Activated naive CD8-positive, alpha-beta T cell treated with anti-CD3 and anti-CD28 coated beads, Interleukin-2, amount 10 ng/mL, durations not matched to agents 7 days and 5 days (primary cell): ENCODE data around the gene MYL5. TPM values are rescaled to one million over a fixed set of nuclear protein-coding genes. Genes with fewer than 3 reads are reported as not detected.
A peak's percentile ranks its signal among the peaks of the same experiment; 100 is the strongest.

Experiments
- ATAC-seq: fragments of 150-1000 bp; cut with Tn5 transposase; one replicate; pipeline ENCODE4 v1.10.0; 2021; ENCODE audit warnings: low read depth, moderate library complexity
- POLR2A ChIA-PET: fragments of 350-600 bp; sonication (Branson Sonifier 250); formaldehyde crosslinking; loops from one replicate; lab custom pipeline; 2021; ENCODE audit warnings: antibody characterized with exemption; lab: Charles Lee
- DNase-seq: peaks from one replicate; pipeline ENCODE4 v3.0.0; 2021
- H3K27ac Mint-ChIP-seq: one replicate; pipeline ENCODE4 v1.8.0; 2022; ENCODE audit warnings: mild to moderate bottlenecking, mixed read lengths
- H3K27me3 Mint-ChIP-seq: one replicate; pipeline ENCODE4 v1.8.0; 2022; ENCODE audit warnings: mild to moderate bottlenecking, moderate library complexity, mixed read lengths
- H3K36me3 Mint-ChIP-seq: one replicate; pipeline ENCODE4 v1.8.0; 2021; ENCODE audit warnings: mild to moderate bottlenecking, mixed read lengths
- H3K4me1 Mint-ChIP-seq: one replicate; pipeline ENCODE4 v1.8.0; 2021; ENCODE audit warnings: mixed read lengths
- H3K4me3 Mint-ChIP-seq: one replicate; pipeline ENCODE4 v1.8.0; 2022; ENCODE audit warnings: mild to moderate bottlenecking, moderate library complexity, mixed read lengths
- H3K9me3 Mint-ChIP-seq: one replicate; pipeline ENCODE4 v1.8.0; 2021; ENCODE audit warnings: mixed read lengths
- total RNA-seq, 2 experiments: library from RNA; stranded (reverse); gene quantifications; one replicate each; pipeline ENCODE4 v1.2.3, GENCODE V29; 2021

The MYL5 gene
- total RNA-seq, 2 experiments from 2014 or later, result 20.0 to 21.5 TPM

DNA sequence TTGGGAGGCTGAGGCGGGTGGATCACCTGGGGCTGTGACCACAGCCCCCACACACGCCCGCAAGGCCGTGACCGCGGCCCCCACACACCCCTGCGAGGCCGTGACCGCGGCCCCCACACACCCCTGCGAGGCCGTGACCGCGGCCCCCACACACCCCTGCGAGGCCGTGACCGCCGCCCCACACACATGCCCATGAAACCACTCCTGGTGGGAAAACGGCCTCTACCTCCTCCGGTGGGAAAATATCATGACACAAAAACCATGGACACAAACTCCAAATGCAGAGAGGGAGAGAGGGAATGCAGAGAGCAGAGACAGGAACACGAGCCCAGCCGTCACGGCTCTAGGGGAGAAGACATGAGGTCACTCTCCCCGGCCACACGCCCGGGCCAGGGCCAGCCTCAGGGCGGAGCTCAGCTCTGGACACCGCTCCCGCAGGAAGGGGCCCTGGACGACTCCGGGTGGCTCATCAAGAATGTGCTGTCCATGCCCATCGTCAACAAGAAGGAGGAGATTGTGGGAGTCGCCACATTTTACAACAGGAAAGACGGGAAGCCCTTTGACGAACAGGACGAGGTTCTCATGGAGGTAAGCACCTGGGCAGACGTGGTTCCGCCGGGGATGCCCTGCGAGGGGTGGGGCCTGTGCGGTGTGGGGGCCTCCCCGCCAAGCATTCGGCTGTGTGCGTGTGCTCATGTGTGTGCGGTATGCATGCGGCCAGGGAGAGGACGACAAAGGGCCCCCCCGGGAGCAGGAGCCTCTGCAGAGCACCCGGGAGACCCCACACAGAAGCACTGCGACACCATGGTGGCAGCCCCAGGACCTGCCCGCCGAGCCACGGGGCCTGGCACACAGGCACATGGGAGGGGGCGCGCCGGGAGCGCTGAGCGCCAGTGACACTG lies 17.7 kb upstream of the MYL5 start:
- peaks cover 5% of the 10 kb centered on the region for H3K9me3 Mint-ChIP-seq
- H3K27ac Mint-ChIP-seq, result no peak overlapping the region
- H3K27me3 Mint-ChIP-seq, result no peaks in the 10 kb centered on the region
- no peaks in the 10 kb centered on the region for H3K4me1 Mint-ChIP-seq
- H3K4me3 Mint-ChIP-seq, result no peak overlapping the region
- POLR2A ChIA-PET, result no interaction called here
- DNase-seq (no peak), ATAC-seq (no peak)
- peaks cover 16% of the 10 kb centered on the region for H3K36me3 Mint-ChIP-seq

DNA sequence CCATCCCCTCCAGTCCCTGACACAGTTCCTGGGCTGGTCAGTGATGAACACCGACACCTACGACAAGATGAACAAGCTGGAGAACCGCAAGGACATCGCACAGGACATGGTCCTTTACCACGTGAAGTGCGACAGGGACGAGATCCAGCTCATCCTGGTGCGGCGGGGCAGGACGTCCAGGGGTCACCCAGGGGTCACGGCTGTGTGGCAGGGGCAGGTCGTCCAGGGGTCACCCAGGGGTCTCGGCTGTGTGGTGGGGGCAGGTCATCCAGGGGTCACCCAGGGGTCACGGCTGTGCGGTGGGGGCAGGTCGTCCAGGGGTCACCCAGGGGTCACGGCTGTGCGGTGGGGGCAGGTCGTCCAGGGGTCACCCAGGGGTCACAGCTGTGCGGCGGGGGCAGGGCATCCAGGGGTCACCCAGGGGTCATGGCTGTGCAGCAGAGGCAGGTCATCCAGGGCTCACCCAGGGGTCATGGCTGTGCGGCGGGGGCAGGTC lies 17.0 kb upstream of the MYL5 start:
- ATAC-seq, result no peak
- POLR2A ChIA-PET, result no interaction called here
- no peak overlapping the region for H3K4me3 Mint-ChIP-seq
- H3K27ac Mint-ChIP-seq, result no peak overlapping the region
- H3K9me3 Mint-ChIP-seq, result peaks cover 5% of the 10 kb centered on the region
- H3K27me3 Mint-ChIP-seq, result no peaks in the 10 kb centered on the region
- H3K36me3 Mint-ChIP-seq, result peaks cover 18% of the 10 kb centered on the region
- DNase-seq, result no peak
- no peaks in the 10 kb centered on the region for H3K4me1 Mint-ChIP-seq

DNA sequence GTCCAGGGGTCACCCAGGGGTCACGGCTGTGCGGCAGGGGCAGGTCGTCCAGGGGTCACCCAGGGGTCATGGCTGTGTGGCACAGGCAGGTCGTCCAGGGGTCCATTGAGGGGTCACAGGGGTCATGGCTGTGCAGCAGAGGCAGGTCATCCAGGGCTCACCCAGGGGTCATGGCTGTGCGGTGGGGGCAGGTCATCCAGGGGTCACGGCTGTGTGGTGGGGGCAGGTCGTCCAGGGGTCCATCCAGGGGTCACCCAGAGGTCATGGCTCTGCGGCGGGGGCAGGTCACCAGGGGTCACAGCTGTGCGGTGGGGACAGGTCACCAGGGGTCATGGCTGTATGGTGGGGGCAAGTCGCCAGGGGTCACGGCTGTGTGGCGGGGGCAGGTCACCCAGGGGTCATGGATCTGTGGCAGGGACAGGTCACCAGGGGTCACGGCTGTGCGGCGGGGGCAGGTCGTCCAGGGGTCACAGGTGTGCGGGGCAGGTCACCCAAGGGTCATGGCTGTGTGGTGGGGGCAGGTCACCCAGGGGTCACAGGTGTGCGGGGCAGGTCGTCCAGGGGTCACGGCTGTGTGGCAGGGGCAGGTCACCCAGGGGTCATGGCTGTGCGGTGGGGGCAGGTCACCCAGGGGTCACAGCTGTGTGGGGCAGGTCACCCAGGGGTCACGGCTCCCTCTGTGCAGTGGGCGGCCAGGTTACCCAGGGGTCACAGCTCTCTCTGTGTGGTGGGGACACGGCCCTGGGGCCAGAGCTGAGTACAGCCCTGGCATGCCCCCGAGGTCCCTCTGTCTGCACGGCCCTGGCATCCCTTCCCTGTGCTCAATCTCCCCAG lies 16.3 kb upstream of the MYL5 start:
- POLR2A ChIA-PET, result no interaction called here
- ATAC-seq, result no peak
- Mint-ChIP-seq H3K27me3 (no peaks in the 10 kb centered on the region), H3K9me3 (peaks cover 5% of the 10 kb centered on the region), H3K4me1 (no peaks in the 10 kb centered on the region), H3K27ac (no peak overlapping the region), H3K4me3 (no peak overlapping the region), H3K36me3 (peaks cover 18% of the 10 kb centered on the region)
- DNase-seq, result no peak

DNA sequence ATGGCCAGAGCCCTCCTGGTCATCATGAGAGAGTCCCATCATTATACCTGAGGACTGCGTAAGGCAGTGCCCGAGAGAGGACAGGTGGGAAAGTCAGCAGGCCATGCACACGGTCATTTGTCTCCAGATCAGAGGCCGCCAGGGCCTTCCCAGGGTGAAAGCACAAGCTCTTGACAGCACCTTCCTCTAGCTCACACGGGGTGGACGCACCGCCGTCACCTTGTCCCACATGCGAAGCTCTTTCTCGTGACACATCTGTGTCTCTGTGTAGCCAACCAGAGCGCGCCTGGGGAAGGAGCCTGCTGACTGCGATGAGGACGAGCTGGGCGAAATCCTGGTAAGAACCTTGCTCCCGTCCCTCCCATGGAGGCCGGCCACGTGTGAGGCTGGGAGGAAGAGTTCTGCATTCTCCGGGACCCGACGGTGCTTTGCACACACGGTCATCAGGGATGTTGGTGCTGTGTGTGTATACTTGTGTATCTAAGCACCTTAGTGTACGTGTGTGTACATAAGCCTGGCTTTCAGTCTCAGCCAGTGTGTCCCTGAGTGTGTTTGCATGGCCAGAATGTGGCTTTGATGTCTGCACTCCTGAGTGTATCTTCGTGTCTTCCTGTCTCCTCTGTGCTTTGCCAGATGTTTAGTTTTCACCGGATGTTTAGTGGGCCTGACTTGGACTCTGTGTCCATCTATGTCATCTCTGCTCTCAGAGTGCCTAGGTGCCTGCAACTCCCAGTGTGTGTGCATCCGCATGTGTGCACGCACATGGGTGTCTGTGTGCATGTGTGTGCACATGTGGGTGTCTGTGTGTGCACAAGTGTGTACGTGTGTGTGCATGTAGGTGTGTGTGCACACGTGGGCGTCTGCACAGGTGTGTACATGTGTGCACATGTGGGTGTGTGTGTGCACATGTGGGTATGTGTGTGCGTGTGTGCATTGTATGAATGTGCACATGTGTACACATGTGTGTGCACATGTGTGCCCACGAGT lies 15.4 kb upstream of the MYL5 start:
- Mint-ChIP-seq H3K27ac (peak overlapping the region; percentile 60), H3K36me3 (peaks cover 18% of the 10 kb centered on the region), H3K27me3 (no peaks in the 10 kb centered on the region), H3K9me3 (peaks cover 5% of the 10 kb centered on the region), H3K4me3 (no peak overlapping the region), H3K4me1 (no peaks in the 10 kb centered on the region)
- POLR2A ChIA-PET, result no interaction called here
- DNase-seq (no peak), ATAC-seq (no peak)

DNA sequence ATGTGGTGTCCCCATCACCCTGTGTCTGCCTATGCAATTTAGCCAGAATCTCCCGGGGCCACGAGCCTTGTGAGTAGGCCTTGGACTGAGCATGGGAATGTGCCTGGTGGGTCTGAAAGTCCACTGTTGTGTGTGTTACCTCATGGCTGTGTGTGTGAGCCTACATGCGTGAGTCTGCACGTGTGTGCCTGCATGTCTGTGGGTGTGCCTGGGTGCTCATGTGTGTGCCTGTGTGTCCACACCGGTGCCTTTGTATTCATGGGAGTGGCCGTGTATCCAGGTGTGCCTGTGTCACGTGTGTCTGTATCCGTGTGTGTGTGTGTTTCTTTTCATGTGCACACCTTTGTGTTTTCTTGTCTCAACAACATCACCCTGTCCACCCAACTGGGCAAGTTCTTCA lies 14.5 kb upstream of the MYL5 start:
- POLR2A ChIA-PET, result interaction anchor here (1.7 kb wide), 1 partner anchor 14 kb away, joined by 4 read pairs; the partner anchor contains the start of genes ATP5ME and MYL5
- H3K4me3 Mint-ChIP-seq, result no peak overlapping the region
- H3K36me3 Mint-ChIP-seq, result peaks cover 19% of the 10 kb centered on the region

DNA sequence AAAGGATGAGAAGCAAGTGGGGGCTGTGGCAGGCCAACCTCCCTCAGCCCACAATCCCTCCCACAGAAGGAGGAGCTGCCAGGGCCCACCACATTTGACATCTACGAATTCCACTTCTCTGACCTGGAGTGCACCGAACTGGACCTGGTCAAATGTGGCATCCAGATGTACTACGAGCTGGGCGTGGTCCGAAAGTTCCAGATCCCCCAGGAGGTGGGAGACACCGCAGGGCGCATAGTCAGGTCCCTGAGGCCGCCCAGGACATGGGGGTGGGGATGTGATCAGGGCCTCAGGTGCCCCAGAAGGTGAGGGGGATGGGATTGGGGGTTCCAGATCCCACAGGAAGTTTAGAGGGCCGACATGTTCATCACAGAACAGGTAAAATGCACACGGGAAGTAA lies 13.9 kb upstream of the MYL5 start:
- H3K27me3 Mint-ChIP-seq, result no peaks in the 10 kb centered on the region
- ATAC-seq (no peak), DNase-seq (no peak)
- H3K27ac Mint-ChIP-seq, result no peak overlapping the region
- POLR2A ChIA-PET, result interaction anchor here (1.7 kb wide), 1 partner anchor 14 kb away, joined by 4 read pairs; the partner anchor contains the start of genes ATP5ME and MYL5
- peaks cover 19% of the 10 kb centered on the region for H3K36me3 Mint-ChIP-seq
- H3K9me3 Mint-ChIP-seq, result peaks cover 5% of the 10 kb centered on the region
- no peak overlapping the region for H3K4me3 Mint-ChIP-seq
- H3K4me1 Mint-ChIP-seq, result peaks cover 6% of the 10 kb centered on the region

More for the DNA sequence above, 14.5 kb upstream of the MYL5 start:
- DNase-seq, result no peak
- ATAC-seq, result no peak
- H3K27ac Mint-ChIP-seq, result no peak overlapping the region
- peaks cover 3% of the 10 kb centered on the region for H3K4me1 Mint-ChIP-seq
- H3K27me3 Mint-ChIP-seq, result no peaks in the 10 kb centered on the region
- H3K9me3 Mint-ChIP-seq, result peaks cover 5% of the 10 kb centered on the region

DNA sequence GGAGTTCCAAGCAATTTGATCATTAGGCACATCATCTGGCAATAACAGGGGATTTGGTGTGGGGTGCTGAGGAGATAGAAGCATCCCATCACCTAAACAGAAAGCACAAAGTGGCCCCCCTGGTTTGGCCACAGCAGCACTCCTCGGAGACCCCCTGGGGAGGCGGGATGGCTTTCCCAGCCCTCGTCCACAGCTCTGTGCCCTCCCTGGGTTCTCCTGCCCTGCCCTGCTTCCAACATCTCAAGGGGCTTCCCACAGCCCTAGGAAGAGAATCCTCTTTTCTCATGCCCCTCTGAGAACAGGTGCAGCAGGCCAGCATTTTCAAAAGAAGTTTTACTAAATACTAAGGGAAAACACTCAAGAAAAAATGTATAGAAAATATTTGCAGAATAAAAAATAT lies 13.1 kb upstream of the MYL5 start:
- Mint-ChIP-seq H3K27me3 (no peaks in the 10 kb centered on the region), H3K9me3 (peaks cover 5% of the 10 kb centered on the region), H3K4me3 (no peak overlapping the region), H3K36me3 (peaks cover 19% of the 10 kb centered on the region), H3K27ac (no peak overlapping the region), H3K4me1 (peaks cover 6% of the 10 kb centered on the region)
- POLR2A ChIA-PET, result interaction anchor here (1.7 kb wide), 1 partner anchor 13 kb away, joined by 4 read pairs; the partner anchor contains the start of genes ATP5ME and MYL5
- DNase-seq, result no peak
- ATAC-seq, result no peak

DNA sequence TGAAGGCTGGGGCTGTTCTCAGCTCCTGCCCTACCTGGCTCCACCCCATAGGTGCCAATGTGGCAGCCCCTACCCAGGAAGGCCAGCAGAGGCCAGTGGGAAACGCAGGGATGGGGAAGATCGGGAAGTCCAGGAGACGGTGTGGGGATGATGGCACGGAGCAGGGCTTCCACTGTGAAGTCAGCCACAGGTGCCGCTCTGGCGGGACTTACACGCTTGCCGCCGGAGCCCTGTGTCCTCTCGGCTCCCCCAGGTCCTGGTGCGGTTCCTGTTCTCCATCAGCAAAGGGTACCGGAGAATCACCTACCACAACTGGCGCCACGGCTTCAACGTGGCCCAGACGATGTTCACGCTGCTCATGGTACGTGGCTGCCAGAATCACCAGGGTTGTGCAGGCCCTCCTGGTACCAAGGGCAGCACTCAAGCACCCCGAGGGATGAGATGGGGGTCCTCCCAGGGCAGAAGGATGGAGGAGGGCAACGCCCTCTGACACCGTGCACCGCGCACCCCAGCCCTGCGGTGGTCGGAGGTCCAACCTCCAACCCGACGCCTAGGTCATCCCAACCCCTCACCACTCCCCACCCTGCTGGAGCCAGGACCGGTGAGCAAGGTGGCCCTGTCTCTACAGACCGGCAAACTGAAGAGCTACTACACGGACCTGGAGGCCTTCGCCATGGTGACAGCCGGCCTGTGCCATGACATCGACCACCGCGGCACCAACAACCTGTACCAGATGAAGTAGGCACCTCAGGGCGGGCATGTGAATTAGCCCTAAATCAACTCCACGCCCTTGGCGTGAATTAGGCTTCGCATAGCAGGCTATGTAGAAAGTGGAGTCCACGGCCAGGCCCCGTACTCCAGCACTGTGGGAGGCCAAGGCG lies 12.2 kb upstream of the MYL5 start:
- Mint-ChIP-seq H3K4me3 (peak overlapping the region; percentile 35), H3K4me1 (peaks cover 6% of the 10 kb centered on the region), H3K27ac (no peak overlapping the region), H3K36me3 (peaks cover 19% of the 10 kb centered on the region), H3K9me3 (peaks cover 5% of the 10 kb centered on the region), H3K27me3 (no peaks in the 10 kb centered on the region)
- ATAC-seq, result no peak
- DNase-seq, result no peak
- POLR2A ChIA-PET, result interaction anchor here (1.1 to 4.2 kb wide), 4 partner anchors 12 to 187 kb away, joined by 4 to 59 read pairs (median 4); partner anchors contain the start of genes ATP5ME and MYL5

DNA sequence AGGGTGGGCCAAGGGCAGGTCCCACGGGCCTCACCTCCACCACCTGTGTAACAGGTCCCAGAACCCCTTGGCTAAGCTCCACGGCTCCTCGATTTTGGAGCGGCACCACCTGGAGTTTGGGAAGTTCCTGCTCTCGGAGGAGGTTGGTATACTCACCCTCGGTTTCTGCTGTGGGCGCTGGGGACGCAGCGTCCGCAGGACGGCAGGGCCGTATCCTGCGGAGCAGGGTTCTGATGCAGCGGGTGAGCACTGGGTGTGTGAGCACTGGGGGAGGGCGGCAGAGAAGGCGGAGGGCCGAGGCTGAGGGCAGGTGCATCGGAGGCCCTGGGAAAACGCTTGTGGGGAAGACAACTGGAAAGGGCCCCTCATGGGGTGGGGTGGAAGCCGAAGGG lies 11.3 kb upstream of the MYL5 start:
- Mint-ChIP-seq H3K27ac (peak overlapping the region; percentile 82), H3K9me3 (peaks cover 5% of the 10 kb centered on the region), H3K4me3 (peak overlapping the region; percentile 86), H3K4me1 (peaks cover 6% of the 10 kb centered on the region), H3K36me3 (peaks cover 19% of the 10 kb centered on the region), H3K27me3 (no peaks in the 10 kb centered on the region)
- POLR2A ChIA-PET, result interaction anchor here (1.1 to 4.2 kb wide), 3 partner anchors 11 to 188 kb away, joined by 4 to 59 read pairs (median 5); partner anchors contain the start of genes ATP5ME and MYL5
- no peak for DNase-seq
- peak; percentile 2 for ATAC-seq

DNA sequence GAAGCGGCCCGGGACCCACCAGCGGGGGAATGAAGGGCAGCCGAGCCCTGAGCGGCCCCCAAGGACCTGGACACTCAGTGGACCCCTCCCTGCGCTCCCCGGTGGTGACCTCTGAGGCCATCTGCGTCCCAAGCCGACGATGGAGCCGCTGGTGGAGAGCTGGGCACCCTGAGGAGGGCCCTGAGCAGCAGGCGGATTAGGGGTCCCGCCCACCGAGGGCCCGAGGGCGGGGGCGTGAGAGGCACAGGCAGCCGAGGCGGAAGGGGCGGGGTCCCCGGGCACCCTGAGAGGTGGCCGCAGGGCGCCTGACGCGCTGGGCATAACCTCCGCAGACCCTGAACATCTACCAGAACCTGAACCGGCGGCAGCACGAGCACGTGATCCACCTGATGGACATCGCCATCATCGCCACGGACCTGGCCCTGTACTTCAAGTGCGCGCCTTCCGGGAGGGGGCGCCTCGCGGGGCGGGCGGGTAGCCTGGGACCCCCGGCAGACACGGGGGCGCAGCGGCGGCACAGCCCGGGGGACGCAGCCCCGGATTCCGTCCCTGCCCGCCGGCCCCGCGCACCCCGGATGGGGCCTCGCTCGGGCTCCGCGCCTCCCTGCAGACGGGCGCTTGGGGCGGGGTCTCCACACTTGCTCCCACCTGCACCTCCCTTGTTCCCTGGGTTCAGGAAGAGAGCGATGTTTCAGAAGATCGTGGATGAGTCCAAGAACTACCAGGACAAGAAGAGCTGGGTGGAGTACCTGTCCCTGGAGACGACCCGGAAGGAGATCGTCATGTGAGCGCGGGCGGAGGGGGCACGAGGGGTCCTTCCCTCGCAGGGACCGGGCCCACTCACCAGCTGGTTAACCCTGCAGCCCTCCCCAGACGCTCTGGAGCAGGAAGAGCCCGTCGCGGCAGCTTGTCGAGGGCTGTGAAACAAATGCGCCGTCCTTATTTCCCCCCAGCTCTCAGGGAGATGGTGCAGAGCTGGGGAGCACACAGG lies 10.6 kb upstream of the MYL5 start:
- H3K4me1 Mint-ChIP-seq, result peaks cover 6% of the 10 kb centered on the region
- H3K27ac Mint-ChIP-seq, result peak overlapping the region; percentile 90
- H3K4me3 Mint-ChIP-seq, result peak overlapping the region; percentile 86
- peaks cover 5% of the 10 kb centered on the region for H3K9me3 Mint-ChIP-seq
- DNase-seq (peak; percentile 86), ATAC-seq (peak; percentile 82)
- POLR2A ChIA-PET, result interaction anchor here (0.6 to 4.2 kb wide), 8 partner anchors 10 to 647 kb away, joined by 3 to 59 read pairs (median 4); partner anchors contain the start of genes ATP5ME, MYL5, PIGG and ZNF721
- no peaks in the 10 kb centered on the region for H3K27me3 Mint-ChIP-seq
- H3K36me3 Mint-ChIP-seq, result peaks cover 19% of the 10 kb centered on the region
